Loucy (cell line): ENCODE measurements around the gene SPDEF.

Experiments
- H2AFZ ChIP-seq: fragments of 200-600 bp; sonication (generic); 2 replicates; pipeline ENCODE4 v1.6.0; 2016; ENCODE audit warnings: antibody characterized with exemption, mild to moderate bottlenecking, low read length, moderate library complexity
- H3F3A ChIP-seq: fragments of 200-600 bp; 2 replicates; pipeline ENCODE4 v1.6.0; 2016; ENCODE audit warnings: antibody characterized with exemption, low read depth, mild to moderate bottlenecking
- H3K27me3 ChIP-seq: fragments of 200-600 bp; sonication (generic); 2 replicates; pipeline ENCODE4 v1.6.1; 2014; ENCODE audit warnings: low read length, mild to moderate bottlenecking; ENCODE audit not compliant: insufficient read depth, poor library complexity, severe bottlenecking
- H3K36me3 ChIP-seq: fragments of 200-600 bp; sonication (generic); 2 replicates; pipeline ENCODE4 v1.6.1; 2016; ENCODE audit warnings: low read length; ENCODE audit not compliant: insufficient read depth
- H3K4me1 ChIP-seq: fragments of 200-600 bp; sonication (generic); 2 replicates; pipeline ENCODE4 v1.5.1; 2014; ENCODE audit warnings: low read length, mild to moderate bottlenecking; ENCODE audit not compliant: insufficient read depth, poor library complexity, severe bottlenecking
- H3K4me2 ChIP-seq: fragments of 200-600 bp; sonication (generic); 2 replicates; pipeline ENCODE4 v1.6.0; 2014; ENCODE audit warnings: antibody characterized with exemption, low read length, low read depth, mild to moderate bottlenecking; ENCODE audit not compliant: poor library complexity, severe bottlenecking
- H3K4me3 ChIP-seq: fragments of 200-600 bp; sonication (generic); 2 replicates; pipeline ENCODE4 v1.5.1; 2014; ENCODE audit warnings: low read length, mild to moderate bottlenecking, mixed read lengths; ENCODE audit not compliant: poor library complexity, severe bottlenecking
- H3K79me2 ChIP-seq: fragments of 200-600 bp; sonication (generic); 2 replicates; pipeline ENCODE4 v1.6.1; 2014; ENCODE audit warnings: low read length; ENCODE audit not compliant: insufficient read depth
- H3K9ac ChIP-seq: fragments of 200-600 bp; sonication (generic); 2 replicates; pipeline ENCODE4 v1.6.0; 2014; ENCODE audit warnings: mild to moderate bottlenecking, low read depth, low read length, moderate library complexity; ENCODE audit not compliant: poor library complexity, severe bottlenecking
- H3K9me2 ChIP-seq: fragments of 200-600 bp; sonication (generic); replicated peaks from 2 replicates; pipeline ENCODE4 v1.6.1; 2016; ENCODE audit warnings: low read depth, low read length, mixed read lengths
- H3K9me3 ChIP-seq: fragments of 200-600 bp; sonication (generic); 2 replicates; pipeline ENCODE4 v1.6.1; 2014; ENCODE audit warnings: mild to moderate bottlenecking, antibody characterized with exemption, low read length, low read depth; ENCODE audit not compliant: insufficient read depth
- H4K20me1 ChIP-seq: fragments of 200-600 bp; sonication (generic); 2 replicates; pipeline ENCODE4 v1.6.0; 2014; ENCODE audit warnings: antibody characterized with exemption, low read length, mild to moderate bottlenecking; ENCODE audit not compliant: insufficient read depth, poor library complexity, severe bottlenecking
- CTCF ChIP-seq: fragments of 200-600 bp; sonication (generic); conservative IDR thresholded peaks from 2 replicates; pipeline ENCODE4 v1.5.1; 2014; ENCODE audit warnings: mild to moderate bottlenecking, antibody characterized with exemption, low read length
- EZH2phosphoT487 ChIP-seq: fragments of 200-600 bp; IDR thresholded peaks from 2 replicates; pipeline ENCODE4 v1.6.1; 2018; ENCODE audit warnings: antibody characterized with exemption, mild to moderate bottlenecking, moderate library complexity, borderline replicate concordance

The SPDEF gene

DNA sequence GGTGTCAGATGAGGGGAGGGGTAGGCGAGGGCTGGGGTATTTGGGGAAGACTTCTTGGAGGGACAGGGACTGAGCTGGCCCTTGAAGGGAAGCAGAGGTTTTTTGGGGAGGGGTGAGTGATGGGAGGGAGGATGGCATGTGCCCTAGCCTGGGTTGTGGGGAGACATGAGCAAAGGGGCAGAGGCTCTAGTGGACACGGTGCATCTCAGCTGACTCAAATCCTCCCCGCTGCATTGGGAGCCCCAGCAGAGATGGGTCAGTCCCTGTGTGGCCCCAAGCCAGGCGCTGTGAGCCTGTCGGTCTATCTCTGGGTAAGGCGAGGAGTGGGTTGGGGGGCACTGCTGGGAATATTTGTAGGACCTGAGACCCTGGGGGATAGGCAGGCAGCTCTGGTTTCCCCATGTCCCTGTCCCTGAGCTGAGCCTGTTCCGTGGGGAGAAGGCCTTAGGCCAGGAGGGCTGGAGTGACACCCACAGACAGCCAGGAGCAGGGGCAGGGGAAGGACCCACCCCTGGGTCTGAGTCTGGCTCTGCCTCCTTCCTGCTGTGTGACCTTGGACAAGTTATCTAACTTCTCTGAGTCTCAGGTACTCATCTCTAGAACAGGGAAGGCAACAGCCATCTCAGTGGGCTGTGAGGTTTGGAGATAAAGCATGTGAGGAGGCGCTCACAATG is 36.0 kb downstream of the SPDEF start:
- Histone ChIP-seq H4K20me1 (no peaks in the 10 kb centered on the region), H3K27me3 (no peaks in the 10 kb centered on the region), H3K9me3 (no peaks in the 10 kb centered on the region), H3K9me2 (no peaks in the 10 kb centered on the region), H3K79me2 (no peaks in the 10 kb centered on the region), H3K36me3 (no peaks in the 10 kb centered on the region), H2AFZ (no peak overlapping the region), H3F3A (no peaks in the 10 kb centered on the region), H3K4me1 (no peaks in the 10 kb centered on the region), H3K4me2 (no peak overlapping the region), H3K9ac (no peak overlapping the region), H3K4me3 (no peak overlapping the region)
- TF ChIP-seq CTCF (no peak), EZH2phosphoT487 (no peak)

GRCh38 chr6:34518669-34519365 is 37.3 kb downstream of the SPDEF start:
- Histone ChIP-seq H3K4me1 (no peaks in the 10 kb centered on the region), H3K4me3 (no peak overlapping the region), H3K9ac (no peak overlapping the region), H3K9me3 (no peaks in the 10 kb centered on the region), H2AFZ (no peak overlapping the region), H3K4me2 (no peak overlapping the region), H3K9me2 (no peaks in the 10 kb centered on the region), H3K79me2 (no peaks in the 10 kb centered on the region), H4K20me1 (no peaks in the 10 kb centered on the region), H3F3A (no peaks in the 10 kb centered on the region), H3K27me3 (no peaks in the 10 kb centered on the region), H3K36me3 (no peaks in the 10 kb centered on the region)
- TF ChIP-seq CTCF (no peak), EZH2phosphoT487 (no peak)

DNA sequence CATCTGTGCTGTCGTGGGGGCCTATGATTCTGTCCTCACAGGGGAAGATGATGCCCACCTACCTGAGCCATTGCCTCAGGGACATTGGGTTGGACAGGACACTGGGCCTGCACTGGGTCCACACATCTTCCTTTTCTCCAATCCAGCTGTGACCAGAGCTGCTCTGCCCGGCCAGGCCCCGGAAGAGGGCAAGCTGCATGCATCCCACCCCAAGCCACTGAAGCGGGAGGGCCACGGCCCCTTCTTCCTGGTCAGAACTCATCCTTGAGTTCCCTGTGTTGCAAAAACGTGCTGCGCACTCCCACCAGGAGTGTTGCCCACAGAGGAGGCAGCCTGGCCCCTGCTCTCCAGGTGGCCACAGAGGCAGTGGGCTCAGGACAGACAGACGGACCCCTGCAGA is 38.2 kb downstream of the SPDEF start:
- H3K9me3 ChIP-seq, result no peaks in the 10 kb centered on the region
- no peaks in the 10 kb centered on the region for H3K9me2 ChIP-seq
- H2AFZ ChIP-seq, result no peak overlapping the region
- no peaks in the 10 kb centered on the region for H4K20me1 ChIP-seq
- H3K36me3 ChIP-seq, result no peaks in the 10 kb centered on the region
- no peaks in the 10 kb centered on the region for H3K4me1 ChIP-seq
- TF ChIP-seq EZH2phosphoT487 (no peak), CTCF (no peak)
- H3F3A ChIP-seq, result no peaks in the 10 kb centered on the region
- H3K4me3 ChIP-seq, result no peak overlapping the region
- no peak overlapping the region for H3K4me2 ChIP-seq
- no peaks in the 10 kb centered on the region for H3K79me2 ChIP-seq
- no peak overlapping the region for H3K9ac ChIP-seq
- H3K27me3 ChIP-seq, result no peaks in the 10 kb centered on the region
